Measurements from ENCODE around the gene DDO. TPM values are rescaled to one million over a fixed set of nuclear protein-coding genes. Genes with fewer than 3 reads are reported as not detected.

DDO gene
- total RNA-seq, 1 donor from 2014 or later: 0.29 TPM

DNA sequence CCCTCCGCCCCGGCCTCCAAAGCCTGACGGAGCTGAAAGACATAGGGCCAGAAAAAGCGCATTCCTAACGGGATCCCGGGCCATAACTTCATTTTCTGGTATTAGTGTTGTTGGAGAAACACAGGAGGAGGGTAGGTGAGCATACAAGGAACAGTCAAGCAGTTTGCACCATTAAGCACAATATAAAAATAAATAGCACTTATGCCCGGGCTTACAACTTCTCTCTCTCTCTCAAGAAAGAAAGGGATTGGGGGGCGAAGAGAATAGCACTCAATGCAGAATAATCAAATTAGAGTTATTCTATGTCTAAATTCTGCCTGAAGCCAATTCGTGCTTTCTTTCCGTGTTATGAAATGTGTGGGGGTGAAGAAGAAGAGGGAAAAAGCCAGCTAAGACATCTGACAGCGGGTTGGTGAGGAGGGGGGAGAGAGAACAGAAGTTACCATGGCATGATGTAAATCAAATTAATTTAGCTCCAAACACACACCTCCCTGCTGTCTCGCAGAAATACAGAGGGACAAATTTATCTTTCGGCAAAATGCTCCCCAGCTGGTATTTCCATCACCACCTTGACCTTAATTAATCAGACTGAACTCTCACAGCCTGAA, 56.7 kb downstream of the DDO start:
- Histone ChIP-seq H3K27me3 (ENCODE audit: control insufficient read depth, insufficient read depth, low read length) (peaks cover 12% of the 10 kb centered on the region), H3K4me3 (ENCODE audit: low read depth, low read length) (peak overlapping the region; percentile 46), H3K36me3 (ENCODE audit: control insufficient read depth, insufficient read depth, low read length) (no peaks in the 10 kb centered on the region)
- TF ChIP-seq, protein P1, sequence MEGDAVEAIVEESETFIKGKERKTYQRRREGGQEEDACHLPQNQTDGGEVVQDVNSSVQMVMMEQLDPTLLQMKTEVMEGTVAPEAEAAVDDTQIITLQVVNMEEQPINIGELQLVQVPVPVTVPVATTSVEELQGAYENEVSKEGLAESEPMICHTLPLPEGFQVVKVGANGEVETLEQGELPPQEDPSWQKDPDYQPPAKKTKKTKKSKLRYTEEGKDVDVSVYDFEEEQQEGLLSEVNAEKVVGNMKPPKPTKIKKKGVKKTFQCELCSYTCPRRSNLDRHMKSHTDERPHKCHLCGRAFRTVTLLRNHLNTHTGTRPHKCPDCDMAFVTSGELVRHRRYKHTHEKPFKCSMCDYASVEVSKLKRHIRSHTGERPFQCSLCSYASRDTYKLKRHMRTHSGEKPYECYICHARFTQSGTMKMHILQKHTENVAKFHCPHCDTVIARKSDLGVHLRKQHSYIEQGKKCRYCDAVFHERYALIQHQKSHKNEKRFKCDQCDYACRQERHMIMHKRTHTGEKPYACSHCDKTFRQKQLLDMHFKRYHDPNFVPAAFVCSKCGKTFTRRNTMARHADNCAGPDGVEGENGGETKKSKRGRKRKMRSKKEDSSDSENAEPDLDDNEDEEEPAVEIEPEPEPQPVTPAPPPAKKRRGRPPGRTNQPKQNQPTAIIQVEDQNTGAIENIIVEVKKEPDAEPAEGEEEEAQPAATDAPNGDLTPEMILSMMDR (IDR thresholded peaks at IDR 0.05; ENCODE audit: insufficient read depth, low read length, poor library complexity, severe bottlenecking): no peak
- DNase-seq (ENCODE audit: low read depth): no peak

DNA sequence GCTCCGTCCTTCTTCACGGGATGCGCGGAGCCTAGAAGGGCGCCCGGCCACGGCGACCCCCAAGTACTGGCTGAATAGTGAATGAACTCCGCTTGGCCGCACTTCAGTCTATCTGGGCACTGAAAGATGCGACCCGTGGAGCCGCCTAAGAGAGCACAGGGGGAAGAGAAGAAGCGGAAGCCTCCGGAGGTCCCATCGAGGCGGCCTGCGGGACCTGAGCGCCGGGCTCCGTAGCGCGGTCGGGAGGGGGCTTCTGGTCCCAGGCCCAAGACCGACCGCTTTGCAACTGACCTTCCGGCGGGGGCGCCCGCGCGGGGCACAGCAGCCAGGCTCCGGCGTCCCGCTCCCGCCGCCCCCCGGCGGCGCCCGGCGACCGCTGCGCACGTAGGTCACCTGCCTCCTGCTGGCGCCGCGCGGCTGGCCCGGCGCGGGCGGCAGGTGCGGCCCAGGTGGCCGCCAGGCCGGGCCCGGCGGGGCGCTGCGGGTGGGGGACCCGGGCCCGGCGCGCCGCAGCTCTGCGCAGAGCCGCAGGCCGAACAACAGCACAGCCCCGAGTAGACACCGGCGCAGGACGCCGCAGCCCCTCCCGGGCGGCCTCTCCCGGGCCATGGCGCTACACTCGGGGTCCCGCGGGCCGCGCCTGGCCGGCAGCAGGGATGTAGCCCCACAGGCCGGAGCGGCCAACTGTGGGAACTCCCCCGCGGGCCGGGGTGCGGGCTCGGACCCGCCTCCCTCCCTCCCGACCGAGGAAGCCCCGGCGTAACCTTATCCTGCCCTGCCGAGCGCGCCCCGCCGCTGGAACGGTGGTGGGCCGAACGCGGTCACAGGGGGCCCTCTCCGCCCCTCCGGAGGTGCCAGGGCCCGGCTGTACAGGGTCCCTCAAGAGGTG, 57.5 kb downstream of the DDO start, which contains the start of gene METTL24:
Gene METTL24 (minus strand): TSS at position 686 of the 889 bp plus-strand sequence. CDS start 77 bp downstream, at position 609.
- DNase-seq (ENCODE audit: low read depth): no peak
- Histone ChIP-seq H3K4me3 (ENCODE audit: low read depth, low read length) (peak within 1 kb of the TSS; percentile 46), H3K27me3 (ENCODE audit: control insufficient read depth, insufficient read depth, low read length) (peaks cover 12% of the 10 kb centered on the region), H3K36me3 (ENCODE audit: control insufficient read depth, insufficient read depth, low read length) (no peaks in the 10 kb centered on the region)
- TF ChIP-seq, protein P1 (IDR thresholded peaks at IDR 0.05; ENCODE audit: insufficient read depth, low read length, poor library complexity, severe bottlenecking): no peak

DNA sequence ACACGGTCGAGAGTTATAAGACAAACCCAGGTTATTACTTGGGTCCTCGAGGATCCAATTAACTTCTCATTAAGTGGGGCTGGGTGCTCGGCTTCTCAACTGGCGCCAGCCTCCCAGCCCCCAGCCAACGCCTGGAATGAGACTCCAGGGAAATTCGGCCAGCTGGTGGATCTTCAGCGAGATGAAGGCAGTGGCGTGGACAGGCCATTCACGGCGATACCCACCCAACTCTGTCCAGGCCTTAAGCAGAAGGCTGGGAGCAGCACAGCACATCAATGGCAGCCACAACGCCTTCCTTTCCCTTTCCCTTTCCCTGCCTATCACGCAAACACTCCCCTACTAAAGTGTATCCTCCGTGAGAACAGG, 58.1 kb downstream of the DDO start:
- Histone ChIP-seq H3K27me3 (ENCODE audit: control insufficient read depth, insufficient read depth, low read length) (peaks cover 12% of the 10 kb centered on the region), H3K4me3 (ENCODE audit: low read depth, low read length) (peak overlapping the region; percentile 46), H3K36me3 (ENCODE audit: control insufficient read depth, insufficient read depth, low read length) (no peaks in the 10 kb centered on the region)
- TF ChIP-seq, protein P1 (IDR thresholded peaks at IDR 0.05; ENCODE audit: insufficient read depth, low read length, poor library complexity, severe bottlenecking): no peak
- DNase-seq (ENCODE audit: low read depth): no peak

DNA sequence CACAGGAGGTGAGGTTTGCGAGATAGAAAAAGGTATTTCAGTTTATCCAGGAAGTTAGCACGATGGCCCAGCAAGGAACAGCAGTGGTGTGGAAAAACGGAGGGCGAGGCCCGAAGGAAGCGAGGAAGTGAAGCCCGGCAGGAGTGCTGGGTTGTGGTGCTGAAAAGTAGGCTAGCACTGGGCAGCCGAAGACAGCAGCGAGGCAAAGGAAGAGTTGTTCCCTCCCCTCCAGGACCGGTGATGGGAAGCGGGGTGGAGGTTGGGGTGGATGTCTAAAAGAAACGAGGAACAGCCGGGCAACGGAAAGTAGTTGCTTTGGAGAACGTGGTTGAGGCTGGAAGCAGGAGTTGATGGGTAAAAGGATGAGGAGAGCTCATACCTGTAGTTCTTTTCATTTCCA, 58.6 kb downstream of the DDO start:
- H3K4me3 ChIP-seq (ENCODE audit: low read depth, low read length): no peak overlapping the region
- peaks cover 12% of the 10 kb centered on the region for H3K27me3 ChIP-seq (ENCODE audit: control insufficient read depth, insufficient read depth, low read length)
- no peaks in the 10 kb centered on the region for H3K36me3 ChIP-seq (ENCODE audit: control insufficient read depth, insufficient read depth, low read length)
- TF ChIP-seq, protein P1 (IDR thresholded peaks at IDR 0.05; ENCODE audit: insufficient read depth, low read length, poor library complexity, severe bottlenecking): no peak
- no peak for DNase-seq (ENCODE audit: low read depth)

DNA sequence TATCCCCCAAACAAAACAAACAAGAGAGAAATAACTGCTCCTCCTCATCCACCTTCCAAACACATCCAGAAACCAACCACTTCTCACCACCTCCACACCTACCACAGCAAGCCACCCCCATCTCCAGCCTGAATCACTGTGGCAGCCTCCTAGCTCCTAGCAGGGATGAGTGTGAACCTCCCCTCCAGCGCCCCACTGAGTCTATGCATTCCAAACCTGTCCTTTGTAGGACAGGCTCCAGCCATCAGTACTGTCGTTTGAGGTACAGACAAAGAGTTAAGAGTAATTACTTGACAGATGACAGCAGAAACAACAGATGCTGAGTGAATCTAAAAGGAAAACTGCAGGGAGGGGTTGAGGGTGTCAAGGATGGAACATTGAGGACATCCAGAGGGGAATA, 59.6 kb downstream of the DDO start:
- no peak for DNase-seq (ENCODE audit: low read depth)
- Histone ChIP-seq H3K36me3 (ENCODE audit: control insufficient read depth, insufficient read depth, low read length) (no peaks in the 10 kb centered on the region), H3K27me3 (ENCODE audit: control insufficient read depth, insufficient read depth, low read length) (peaks cover 12% of the 10 kb centered on the region), H3K4me3 (ENCODE audit: low read depth, low read length) (no peak overlapping the region)
- TF ChIP-seq, protein P1 (IDR thresholded peaks at IDR 0.05; ENCODE audit: insufficient read depth, low read length, poor library complexity, severe bottlenecking): no peak
